ENCODE results near the gene ANO1. TPM values are rescaled to one million over a fixed set of nuclear protein-coding genes. Genes with fewer than 3 reads are reported as not detected.
A peak's percentile ranks its signal among the peaks of the same experiment; 100 is the strongest.

The ANO1 gene
- total RNA-seq, 4 donors from 2014 or later = 5.1 to 17.5 (median 14.5) TPM

DNA sequence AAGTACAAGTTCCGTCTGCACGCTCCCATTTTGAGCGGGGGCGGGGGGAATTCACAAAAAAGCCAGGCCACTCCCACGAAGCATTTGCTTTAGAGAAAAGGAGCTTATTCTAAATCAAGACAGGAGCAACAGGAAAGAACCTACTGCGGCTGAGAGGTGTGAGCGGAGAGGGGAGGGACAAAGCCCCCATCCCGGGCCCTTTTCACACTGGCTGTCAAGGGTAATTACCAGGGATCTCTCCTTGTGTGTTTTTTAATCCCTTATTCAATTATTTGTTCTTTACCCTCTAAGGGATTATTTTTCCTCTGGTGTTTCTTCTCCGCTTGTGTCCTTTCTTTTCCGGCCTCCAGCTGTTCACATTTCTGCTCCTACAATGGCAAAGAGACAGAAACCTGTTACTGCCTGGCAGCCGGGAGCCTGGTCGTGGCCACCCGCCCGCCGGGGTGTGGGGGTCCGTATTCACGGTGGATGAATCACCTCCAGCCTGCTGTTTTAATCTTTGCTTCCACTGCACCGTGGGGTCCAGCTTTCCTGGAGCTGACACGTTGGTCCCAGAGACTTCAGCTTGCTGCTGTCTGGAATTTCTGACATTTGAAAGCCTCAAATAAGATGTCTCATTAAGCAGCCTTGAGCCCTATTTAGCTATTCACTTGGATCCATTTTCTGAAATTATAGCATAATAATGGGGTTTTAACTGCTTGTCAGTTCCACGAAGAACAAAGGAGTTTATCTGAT lies 63.5 kb downstream of the ANO1 start:
- Histone ChIP-seq H3K4me3 (peak overlapping the region; percentile 8 to 29 (median 22)), H3K27ac (peak overlapping the region; percentile 42 to 83 (median 80)), H3K36me3 (no peaks in the 10 kb centered on the region), H3K9me3 (no peaks in the 10 kb centered on the region), H3K27me3 (peaks cover 0 to 51% (median 0%) of the 10 kb centered on the region in 4 donors), H3K4me1 (peaks cover 16 to 35% (median 21%) of the 10 kb centered on the region in 3 donors)
- WGBS, 2 donors = 6 to 7% methylated on average over 16 to 20 of the region's 20 CpGs
- intact Hi-C loops (cut with DNase I) = loop anchor here (10.0 kb wide), 1 partner anchor 57 kb away; no protein-coding TSS in a partner anchor
- no peak for DNase-seq
- TF ChIP-seq CTCF (IDR thresholded peaks at IDR 0.05) (no peak), POLR2A (IDR thresholded peaks at IDR 0.05) (no peak)

GRCh38 chr11:70142221-70142875 lies 64.2 kb downstream of the ANO1 start:
- Histone ChIP-seq H3K9me3 (no peaks in the 10 kb centered on the region), H3K4me3 (peak overlapping the region in 3 of 4 donors; percentile 8 to 25 (median 19)), H3K27ac (peak overlapping the region; percentile 42 to 83 (median 80)), H3K36me3 (no peaks in the 10 kb centered on the region), H3K27me3 (peaks cover 0 to 58% (median 0%) of the 10 kb centered on the region in 4 donors), H3K4me1 (peaks cover 16 to 35% (median 21%) of the 10 kb centered on the region in 3 donors)
- TF ChIP-seq CTCF (IDR thresholded peaks at IDR 0.05) (no peak), POLR2A (IDR thresholded peaks at IDR 0.05) (no peak)
- WGBS, 2 donors = 21 to 26% methylated on average over 11 to 14 of the region's 14 CpGs
- intact Hi-C loops (cut with DNase I) = loop anchor here (10.0 kb wide), 1 partner anchor 58 kb away; no protein-coding TSS in a partner anchor
- DNase-seq = no peak

- peaks cover 16 to 35% (median 21%) of the 10 kb centered on the region in 3 donors for H3K4me1 ChIP-seq
- 87 to 94% methylated on average over 3 to 7 of the region's 10 CpGs for WGBS, 2 donors
- H3K27ac ChIP-seq = no peak overlapping the region
- intact Hi-C loops (cut with DNase I) = loop anchor here (10.0 kb wide), 1 partner anchor 59 kb away; no protein-coding TSS in a partner anchor
- no peaks in the 10 kb centered on the region for H3K36me3 ChIP-seq
- H3K4me3 ChIP-seq = no peak overlapping the region
- H3K9me3 ChIP-seq = no peaks in the 10 kb centered on the region
- TF ChIP-seq POLR2A (IDR thresholded peaks at IDR 0.05) (no peak), CTCF (IDR thresholded peaks at IDR 0.05) (no peak)
- DNase-seq = no peak
- peaks cover 0 to 76% (median 0%) of the 10 kb centered on the region in 4 donors for H3K27me3 ChIP-seq
These were observed 66.1 kb downstream of the ANO1 start for GRCh38 chr11:70144262-70144661.

DNA sequence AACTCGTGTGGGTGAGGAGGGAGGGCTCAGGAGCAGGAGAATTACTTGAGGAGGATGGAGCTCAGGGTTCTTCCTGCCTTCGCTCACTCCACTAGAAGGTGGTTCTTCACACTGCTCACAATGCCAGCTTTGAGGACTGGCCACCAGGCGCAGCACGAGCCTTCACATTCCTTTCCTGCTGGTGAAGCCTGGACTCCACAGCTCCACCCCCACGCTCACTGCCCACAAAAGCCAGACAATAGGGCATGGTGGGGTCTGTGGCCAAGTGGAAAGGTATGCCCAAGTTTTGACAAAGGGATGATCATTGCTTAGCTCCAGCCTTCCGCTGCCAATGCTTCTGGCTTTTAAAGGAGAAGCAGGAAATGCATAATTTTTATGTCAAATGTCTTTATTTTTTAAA lies 67.0 kb downstream of the ANO1 start:
- no peak overlapping the region for H3K27ac ChIP-seq
- no peaks in the 10 kb centered on the region for H3K36me3 ChIP-seq
- intact Hi-C loops (cut with DNase I) = loop anchor here (10.0 kb wide), 1 partner anchor 60 kb away; no protein-coding TSS in a partner anchor
- H3K27me3 ChIP-seq = peaks cover 0 to 76% (median 0%) of the 10 kb centered on the region in 4 donors
- H3K4me3 ChIP-seq = no peak overlapping the region
- peaks cover 16 to 31% (median 20%) of the 10 kb centered on the region in 3 donors for H3K4me1 ChIP-seq
- TF ChIP-seq POLR2A (IDR thresholded peaks at IDR 0.05) (no peak), CTCF (IDR thresholded peaks at IDR 0.05) (no peak)
- DNase-seq = no peak
- no peaks in the 10 kb centered on the region for H3K9me3 ChIP-seq
- 75 to 76% methylated on average over 5 to 6 of the region's 6 CpGs for WGBS, 2 donors

DNA sequence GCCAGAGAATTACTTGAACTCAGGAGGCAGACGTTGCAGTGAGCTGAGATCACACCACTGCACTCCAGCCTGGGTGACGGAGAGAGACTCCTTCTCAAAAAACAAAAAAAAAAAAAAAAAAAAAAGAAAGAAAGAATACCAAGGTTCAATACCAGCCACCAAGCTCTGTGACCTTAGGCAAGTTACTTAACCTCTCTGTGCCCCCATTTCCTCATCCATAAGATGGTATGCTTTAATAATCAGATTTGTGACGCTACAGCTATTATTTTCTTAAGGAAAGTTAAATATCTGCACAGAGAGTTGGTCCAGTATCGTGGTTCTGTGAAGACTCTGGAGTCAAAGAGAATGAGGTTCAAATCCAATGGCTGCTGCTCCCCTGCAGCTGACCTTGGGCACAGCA lies 67.7 kb downstream of the ANO1 start:
- Histone ChIP-seq H3K27ac (no peak overlapping the region), H3K4me3 (no peak overlapping the region), H3K36me3 (no peaks in the 10 kb centered on the region), H3K27me3 (peaks cover 0 to 75% (median 0%) of the 10 kb centered on the region in 4 donors), H3K9me3 (no peaks in the 10 kb centered on the region), H3K4me1 (peaks cover 12 to 26% (median 14%) of the 10 kb centered on the region in 3 donors)
- WGBS, 2 donors = 83 to 84% methylated on average over 4 of the region's 4 CpGs
- intact Hi-C loops (cut with DNase I) = loop anchor here (10.0 kb wide), 1 partner anchor 61 kb away; no protein-coding TSS in a partner anchor
- TF ChIP-seq POLR2A (IDR thresholded peaks at IDR 0.05) (no peak), CTCF (IDR thresholded peaks at IDR 0.05) (no peak)
- DNase-seq = no peak
